Fibroblast of lung (primary cell): ENCODE data around the gene NPFFR1. TPM values are rescaled to one million over a fixed set of nuclear protein-coding genes. Genes with fewer than 3 reads are reported as not detected.

Experiments
- DNase-seq, 2 donors: peaks; one replicate each; pipeline versions ENCODE4 v3.0.0 to v3.0.0-alpha.2; 2010; ENCODE audit warnings: low read depth in 2 of 2
- H2AFZ ChIP-seq: 2 replicates; pipeline ENCODE4 v1.5.1; 2012; ENCODE audit warnings: low read length, control low read depth, inconsistent platforms
- H3K27ac ChIP-seq: 2 replicates; pipeline ENCODE4 v1.5.1; 2011; ENCODE audit warnings: low read length, control low read depth; ENCODE audit not compliant: insufficient read depth
- H3K27me3 ChIP-seq: 2 replicates; pipeline ENCODE4 v1.5.1; 2011; ENCODE audit warnings: mild to moderate bottlenecking, low read length; ENCODE audit not compliant: control insufficient read depth, insufficient read depth
- H3K36me3 ChIP-seq: 2 replicates; pipeline ENCODE4 v1.5.1; 2011; ENCODE audit warnings: low read length; ENCODE audit not compliant: control insufficient read depth, insufficient read depth
- H3K4me1 ChIP-seq: 2 replicates; pipeline ENCODE4 v1.5.1; 2011; ENCODE audit warnings: low read length; ENCODE audit not compliant: control insufficient read depth, insufficient read depth; ENCODE audit errors: extremely low read depth
- H3K4me2 ChIP-seq: 2 replicates; pipeline ENCODE4 v1.5.1; 2011; ENCODE audit warnings: low read length, control low read depth; ENCODE audit not compliant: insufficient read depth; ENCODE audit errors: extremely low read depth
- H3K4me3 ChIP-seq, 4 experiments: fragments of 200-600 bp in 1 of 4; sonication (generic) in 1 of 4; replicated peaks in 1 of 4; 2 replicates each; pipeline ENCODE4 v1.5.1; 2011 to 2016; ENCODE audit warnings: low read length in 4 of 4, low read depth in 3 of 4, mild to moderate bottlenecking in 3 of 4, control low read depth in 2 of 4, inconsistent platforms in 1 of 4, mixed read lengths in 1 of 4; ENCODE audit not compliant: insufficient read depth in 1 of 4; ENCODE audit errors: control extremely low read depth in 1 of 4
- H3K79me2 ChIP-seq: 2 replicates; pipeline ENCODE4 v1.5.1; 2012; ENCODE audit warnings: mild to moderate bottlenecking, low read length, inconsistent platforms; ENCODE audit not compliant: control insufficient read depth, insufficient read depth
- H3K9ac ChIP-seq: 2 replicates; pipeline ENCODE4 v1.5.1; 2011; ENCODE audit warnings: mild to moderate bottlenecking, low read length, control low read depth; ENCODE audit not compliant: insufficient read depth
- H3K9me3 ChIP-seq: 2 replicates; pipeline ENCODE4 v1.5.1; 2012; ENCODE audit warnings: low read depth, low read length; ENCODE audit not compliant: control insufficient read depth, insufficient read depth
- H4K20me1 ChIP-seq: 2 replicates; pipeline ENCODE4 v1.5.1; 2011; ENCODE audit warnings: low read length; ENCODE audit not compliant: control insufficient read depth, insufficient read depth; ENCODE audit errors: extremely low read depth
- EZH2 ChIP-seq: IDR thresholded peaks from 2 replicates; pipeline ENCODE4 v1.5.1; 2012; ENCODE audit warnings: low read length, control low read depth, mild to moderate bottlenecking; ENCODE audit errors: missing control alignments
- polyA plus RNA-seq, 2 donors: library from polyadenylated mRNA; depleted of rRNA in 1 of 2; stranded (reverse) in 1 of 2; unstranded in 1 of 2; fragments of >200 nt; gene quantifications; 2 replicates each; pipeline ENCODE4 v1.2.1, GENCODE V29; 2011 to 2012; ENCODE audit warnings: missing spikeins in 1 of 2
- total RNA-seq: library from RNA; depleted of rRNA; stranded (reverse); fragments of >200 nt; gene quantifications from 2 replicates; pipeline ENCODE4 v1.2.1, GENCODE V29; 2014
- TF ChIP-seq, protein P1 (sequence below), 2 donors: IDR thresholded peaks in 1 of 2; conservative IDR thresholded peaks in 1 of 2; 1 replicate in 1 of 2; 2 replicates in 1 of 2; pipeline ENCODE4 v1.5.1; 2011 to 2012; ENCODE audit warnings: low read length in 2 of 2, control low read depth in 1 of 2, inconsistent platforms in 1 of 2, low read depth in 1 of 2, mild to moderate bottlenecking in 1 of 2

NPFFR1 gene
- total and polyA plus RNA-seq, 2 donors (not counting 1 experiment from before 2014, with no cell fraction given): not detected

DNA sequence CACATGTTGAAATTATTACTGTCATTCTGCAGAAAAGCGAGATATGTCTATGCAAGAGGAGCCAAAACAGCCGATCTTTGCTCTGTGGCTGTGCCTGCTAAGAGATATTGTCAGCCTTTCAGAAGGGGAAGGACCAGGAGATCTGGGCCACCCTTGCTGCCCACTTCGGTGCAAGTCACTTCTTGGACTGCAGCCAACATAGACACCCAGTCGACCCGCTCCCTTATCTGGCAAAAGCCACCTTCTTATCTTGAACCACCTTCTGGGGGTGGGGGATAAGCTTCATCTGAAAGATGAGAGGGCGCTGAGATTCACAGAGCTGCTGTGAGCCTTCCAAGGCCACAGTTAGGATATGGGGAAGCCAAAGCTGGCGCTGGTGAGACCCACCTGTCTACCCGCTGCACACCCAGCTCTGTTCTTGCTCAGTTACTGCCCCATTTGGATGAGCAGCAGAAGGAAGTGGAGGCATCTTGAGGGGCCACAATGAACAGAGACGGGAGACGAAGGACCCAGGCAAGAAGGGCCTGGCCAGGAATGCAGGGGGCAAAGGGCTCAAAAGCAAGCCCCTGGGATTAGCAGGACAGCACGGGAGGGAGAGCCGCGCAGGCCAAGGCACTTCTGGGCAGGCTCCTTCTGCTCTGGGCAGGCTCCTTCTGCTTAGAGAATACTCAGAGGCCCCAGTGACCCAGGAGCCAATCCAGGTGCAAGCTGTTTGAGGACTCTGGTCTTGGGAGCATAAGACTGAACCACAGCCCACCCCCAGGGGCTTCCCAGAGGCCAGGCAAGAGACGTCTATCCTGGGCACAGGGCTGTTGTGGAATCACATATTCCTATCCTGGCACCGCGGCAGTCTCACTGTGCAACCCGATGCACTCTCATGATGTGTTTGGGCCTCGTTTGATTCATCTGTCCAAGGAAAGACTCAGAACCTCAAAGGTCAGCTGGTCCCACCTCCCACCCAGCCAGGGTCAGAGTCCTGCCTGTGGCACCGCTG, 38.4 kb upstream of the NPFFR1 start:
- H3K4me2 ChIP-seq: no peak overlapping the region
- no peaks in the 10 kb centered on the region for H3K79me2 ChIP-seq
- no peaks in the 10 kb centered on the region for H4K20me1 ChIP-seq
- H3K27me3 ChIP-seq: no peaks in the 10 kb centered on the region
- no peak overlapping the region for H3K9ac ChIP-seq
- H3K36me3 ChIP-seq: no peaks in the 10 kb centered on the region
- H3K4me1 ChIP-seq: no peaks in the 10 kb centered on the region
- no peaks in the 10 kb centered on the region for H3K9me3 ChIP-seq
- TF ChIP-seq, protein P1, sequence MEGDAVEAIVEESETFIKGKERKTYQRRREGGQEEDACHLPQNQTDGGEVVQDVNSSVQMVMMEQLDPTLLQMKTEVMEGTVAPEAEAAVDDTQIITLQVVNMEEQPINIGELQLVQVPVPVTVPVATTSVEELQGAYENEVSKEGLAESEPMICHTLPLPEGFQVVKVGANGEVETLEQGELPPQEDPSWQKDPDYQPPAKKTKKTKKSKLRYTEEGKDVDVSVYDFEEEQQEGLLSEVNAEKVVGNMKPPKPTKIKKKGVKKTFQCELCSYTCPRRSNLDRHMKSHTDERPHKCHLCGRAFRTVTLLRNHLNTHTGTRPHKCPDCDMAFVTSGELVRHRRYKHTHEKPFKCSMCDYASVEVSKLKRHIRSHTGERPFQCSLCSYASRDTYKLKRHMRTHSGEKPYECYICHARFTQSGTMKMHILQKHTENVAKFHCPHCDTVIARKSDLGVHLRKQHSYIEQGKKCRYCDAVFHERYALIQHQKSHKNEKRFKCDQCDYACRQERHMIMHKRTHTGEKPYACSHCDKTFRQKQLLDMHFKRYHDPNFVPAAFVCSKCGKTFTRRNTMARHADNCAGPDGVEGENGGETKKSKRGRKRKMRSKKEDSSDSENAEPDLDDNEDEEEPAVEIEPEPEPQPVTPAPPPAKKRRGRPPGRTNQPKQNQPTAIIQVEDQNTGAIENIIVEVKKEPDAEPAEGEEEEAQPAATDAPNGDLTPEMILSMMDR (conservative IDR thresholded peaks at IDR 0.05 in 1 of 2, IDR thresholded peaks at IDR 0.05 in 1 of 2; ENCODE audit: low read depth in 1 of 2, low read length in 2 of 2): no peak
- no peak for TF ChIP-seq EZH2
- DNase-seq: no peak
- H3K4me3 ChIP-seq: no peak overlapping the region
- no peak overlapping the region for H3K27ac ChIP-seq
- H2AFZ ChIP-seq: no peak overlapping the region

DNA sequence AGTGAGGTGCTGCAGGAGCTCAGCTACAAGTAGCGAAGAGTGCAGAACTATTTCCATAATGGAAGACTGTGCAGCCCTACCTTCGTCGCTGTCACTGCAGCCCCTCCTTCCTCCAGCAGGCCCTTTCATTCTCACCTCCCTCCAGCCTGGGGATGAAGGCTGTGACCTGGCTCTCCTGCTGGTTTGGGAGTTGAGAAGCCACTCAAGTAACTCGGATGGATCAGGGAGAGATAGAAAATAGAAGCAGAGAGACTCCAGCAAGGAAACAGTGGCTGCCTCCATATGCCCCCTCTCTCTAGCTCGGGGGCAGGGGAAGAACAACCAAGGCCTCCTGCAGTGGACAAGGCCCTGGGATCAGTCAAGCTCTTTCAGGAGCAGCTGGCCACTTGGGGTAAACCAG, 37.4 kb upstream of the NPFFR1 start:
- Histone ChIP-seq H3K27ac (no peak overlapping the region), H3K36me3 (no peaks in the 10 kb centered on the region), H3K9me3 (no peaks in the 10 kb centered on the region), H3K9ac (no peak overlapping the region), H4K20me1 (no peaks in the 10 kb centered on the region), H3K4me1 (no peaks in the 10 kb centered on the region), H3K79me2 (no peaks in the 10 kb centered on the region), H3K4me3 (no peak overlapping the region), H3K27me3 (no peaks in the 10 kb centered on the region), H3K4me2 (no peak overlapping the region), H2AFZ (no peak overlapping the region)
- TF ChIP-seq, protein P1 (conservative IDR thresholded peaks at IDR 0.05 in 1 of 2, IDR thresholded peaks at IDR 0.05 in 1 of 2; ENCODE audit: low read depth in 1 of 2, low read length in 2 of 2): no peak
- TF ChIP-seq EZH2: no peak
- DNase-seq: no peak

DNA sequence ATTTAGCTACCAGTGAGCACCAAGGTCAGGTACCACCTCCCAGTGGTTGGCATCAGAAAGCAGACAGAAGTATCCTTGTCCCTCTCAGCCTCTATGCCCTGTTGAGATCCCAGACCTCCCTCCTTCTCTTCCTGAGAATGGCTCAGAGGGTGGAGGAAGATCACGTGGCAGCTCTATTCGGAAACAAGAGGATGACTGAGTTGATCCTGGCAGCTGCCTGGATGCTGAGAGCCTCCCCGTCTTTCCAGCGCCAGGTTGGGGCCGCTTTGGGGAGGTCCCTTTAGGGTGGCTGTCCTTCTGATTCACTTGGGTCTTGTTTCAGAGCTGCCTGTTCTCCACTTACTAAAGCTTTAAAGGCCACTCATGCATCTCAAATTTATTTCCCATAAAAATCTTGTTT, 36.9 kb upstream of the NPFFR1 start:
- no peaks in the 10 kb centered on the region for H3K27me3 ChIP-seq
- no peak overlapping the region for H3K9ac ChIP-seq
- H3K9me3 ChIP-seq: no peaks in the 10 kb centered on the region
- DNase-seq: no peak
- no peak overlapping the region for H3K4me3 ChIP-seq
- H3K36me3 ChIP-seq: no peaks in the 10 kb centered on the region
- H3K4me1 ChIP-seq: no peaks in the 10 kb centered on the region
- no peaks in the 10 kb centered on the region for H4K20me1 ChIP-seq
- H2AFZ ChIP-seq: no peak overlapping the region
- H3K27ac ChIP-seq: no peak overlapping the region
- no peak overlapping the region for H3K4me2 ChIP-seq
- TF ChIP-seq, protein P1 (conservative IDR thresholded peaks at IDR 0.05 in 1 of 2, IDR thresholded peaks at IDR 0.05 in 1 of 2; ENCODE audit: low read depth in 1 of 2, low read length in 2 of 2): no peak
- no peak for TF ChIP-seq EZH2
- H3K79me2 ChIP-seq: no peaks in the 10 kb centered on the region
